Liver (tissue), 3 donors: Measurements from ENCODE around the gene PRKN.

Experiments
- CTCF ChIP-seq: fragments of 150-350 bp; IDR thresholded peaks from 2 replicates; pipeline ENCODE4 v1.5.1; 2017; ENCODE audit warnings: improper control_type of control experiment, low read depth, low read length; ENCODE audit not compliant: missing input control
- FOXA1 ChIP-seq: IDR thresholded peaks from 2 replicates; pipeline ENCODE4 v1.6.1; 2016; ENCODE audit warnings: antibody characterized with exemption
- HNF4A ChIP-seq, 2 donors: conservative IDR thresholded peaks; 2 replicates each; pipeline ENCODE4 v1.6.1; 2016; ENCODE audit warnings: antibody characterized with exemption in 2 of 2, mild to moderate bottlenecking in 2 of 2
- JUND ChIP-seq, 2 donors: IDR thresholded peaks; 2 replicates each; pipeline ENCODE4 v1.6.1; 2016; ENCODE audit warnings: antibody characterized with exemption in 2 of 2
- REST ChIP-seq: IDR thresholded peaks from 2 replicates; pipeline ENCODE4 v1.6.1; 2016; ENCODE audit warnings: antibody characterized with exemption, mild to moderate bottlenecking
- SP1 ChIP-seq: IDR thresholded peaks from 2 replicates; pipeline ENCODE4 v1.6.1; 2018; ENCODE audit warnings: antibody characterized with exemption, mild to moderate bottlenecking
- YY1 ChIP-seq: IDR thresholded peaks from 2 replicates; pipeline ENCODE4 v1.6.1; 2016; ENCODE audit warnings: antibody characterized with exemption, mild to moderate bottlenecking
- donor health status: healthy.
- donor health status: healthy.

- TF ChIP-seq CTCF = no peak
- no peak for TF ChIP-seq SP1
- TF ChIP-seq YY1 = no peak
- no peak for TF ChIP-seq HNF4A (conservative IDR thresholded peaks at IDR 0.05)
- no peak for TF ChIP-seq REST
- no peak for TF ChIP-seq FOXA1
- no peak for TF ChIP-seq JUND (IDR thresholded peaks at IDR 0.05)
Measured at GRCh38 chr6:161639772-161640171, 1087.8 kb downstream of the PRKN start.
